ENCODE results near the gene LDLRAD4.

- TF ChIP-seq CTCF (IDR thresholded peaks at IDR 0.05) (no peak), POLR2A (IDR thresholded peaks at IDR 0.05) (no peak), EP300 (IDR thresholded peaks at IDR 0.05) (no peak), POLR2AphosphoS5 (IDR thresholded peaks at IDR 0.05) (no peak)
Observed at GRCh38 chr18:13309748-13310670, 91.4 kb downstream of the LDLRAD4 start.

Data from stomach (tissue), 4 donors.